HG02973 (cell line): ENCODE results near the gene SH3RF3.

Experiments
- ATAC-seq: cut with Tn5 transposase; IDR thresholded peaks from one replicate; pipeline ENCODE4 v1.9.1; 2021; ENCODE audit warnings: moderate library complexity; ENCODE audit not compliant: unreplicated experiment

SH3RF3 gene

GRCh38 chr2:109348190-109348589 is 219.2 kb downstream of the SH3RF3 start:
- no peak for ATAC-seq

GRCh38 chr2:109348671-109349502 is 219.9 kb downstream of the SH3RF3 start:
- no peak for ATAC-seq

- ATAC-seq = no peak
These were observed 220.8 kb downstream of the SH3RF3 start for GRCh38 chr2:109349503-109350465.

DNA sequence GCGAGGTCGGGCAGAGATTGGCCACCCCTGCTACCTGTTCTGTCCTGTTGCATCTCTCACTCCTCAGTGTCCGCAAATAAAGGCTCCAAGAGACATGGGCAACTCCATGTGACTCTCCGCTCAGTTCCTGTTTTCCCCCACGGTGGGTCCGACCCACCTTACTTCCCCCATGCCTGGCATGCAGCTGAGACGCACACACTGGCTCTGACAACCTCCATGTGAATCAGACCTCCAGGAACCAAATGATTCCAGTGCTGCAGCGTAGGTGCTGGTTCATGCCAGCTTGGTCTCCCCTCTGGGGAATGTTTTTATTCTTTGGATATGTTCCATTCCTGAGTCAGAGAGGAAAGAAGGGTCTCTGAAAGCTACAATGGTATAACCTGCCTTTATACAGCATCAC is 221.5 kb downstream of the SH3RF3 start:
- no peak for ATAC-seq

- no peak for ATAC-seq
These were observed 222.3 kb downstream of the SH3RF3 start for GRCh38 chr2:109351164-109351756.

- ATAC-seq = no peak
These were observed 223.3 kb downstream of the SH3RF3 start for GRCh38 chr2:109352056-109352897.

- ATAC-seq = no peak
These were observed 224.1 kb downstream of the SH3RF3 start for GRCh38 chr2:109352898-109353689.

DNA sequence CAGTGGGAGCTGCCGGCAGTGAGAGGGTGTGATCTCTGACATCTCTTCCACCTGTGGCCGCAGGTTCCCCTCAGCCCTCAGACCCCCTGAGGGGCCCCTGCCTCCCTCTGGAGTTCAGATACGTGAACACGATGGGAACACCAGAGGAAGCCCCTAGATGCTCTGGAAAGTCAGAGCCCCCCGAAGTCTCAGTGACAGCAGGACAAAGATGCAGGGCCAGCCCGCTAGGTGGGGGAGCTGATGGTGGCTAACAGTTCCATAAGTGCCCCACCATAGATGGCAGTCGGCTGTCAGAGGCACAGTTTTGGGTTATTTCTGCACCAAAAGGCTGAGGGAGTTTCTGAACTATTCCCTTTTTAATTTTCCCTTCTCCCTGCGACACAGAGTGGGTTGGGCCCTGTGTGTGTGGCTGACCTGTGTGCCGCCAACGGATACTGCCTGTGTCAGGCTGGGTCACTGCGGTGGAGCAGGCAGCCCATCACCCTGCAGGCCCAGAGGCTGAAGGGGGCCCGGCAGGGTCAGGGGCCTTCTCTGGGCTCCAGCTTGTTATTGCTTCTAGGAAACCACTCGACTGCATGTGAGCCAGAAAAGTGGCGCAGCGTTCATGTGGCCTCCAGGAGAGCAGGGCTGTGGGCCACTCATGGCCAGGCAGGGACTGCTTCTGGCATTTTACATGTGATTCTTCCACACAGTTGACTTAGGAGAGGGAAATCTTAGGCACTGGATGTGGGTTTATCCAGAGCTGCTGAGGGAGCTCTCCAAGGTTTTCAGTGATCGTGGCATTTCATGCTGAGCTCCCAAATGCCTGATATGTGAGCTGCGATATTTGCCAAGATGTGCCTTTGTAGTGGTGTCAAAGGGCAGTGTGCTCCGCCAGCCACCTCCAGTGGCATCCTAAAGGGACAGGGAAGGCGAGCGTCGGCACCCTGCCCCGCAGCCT is 225.1 kb downstream of the SH3RF3 start:
- no peak for ATAC-seq

DNA sequence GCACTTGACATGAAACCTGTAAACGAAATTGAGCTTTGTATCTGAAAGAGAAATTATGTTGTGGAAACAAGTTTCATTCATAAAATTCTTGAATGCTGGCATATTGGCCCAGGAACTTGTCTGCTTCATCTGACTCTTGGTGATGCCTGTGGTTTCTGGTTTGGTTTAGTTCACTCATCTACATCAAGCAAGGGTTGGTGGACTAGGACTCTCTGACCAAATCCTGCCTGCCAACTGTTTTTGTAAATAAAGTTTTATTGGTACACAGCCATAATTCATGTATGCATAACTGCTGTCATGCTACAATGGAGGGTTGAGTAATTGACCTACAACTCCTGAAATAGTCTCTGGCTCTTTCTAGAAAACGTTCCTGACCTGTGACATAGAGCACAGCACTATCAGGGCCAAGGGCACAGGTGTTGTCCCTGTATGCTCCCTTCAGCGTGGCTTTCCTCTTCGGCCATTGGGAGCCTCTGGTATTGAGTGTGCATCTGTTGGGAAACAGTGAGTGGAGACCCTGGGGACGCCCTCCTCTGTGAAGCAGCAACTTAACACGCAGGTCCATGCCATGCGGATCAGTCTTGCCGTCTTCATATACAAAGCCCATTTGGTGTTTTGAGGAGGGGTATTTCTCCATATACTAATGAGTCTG is 226.3 kb downstream of the SH3RF3 start:
- no peak for ATAC-seq

- ATAC-seq = no peak
These were observed 227.5 kb downstream of the SH3RF3 start for GRCh38 chr2:109356324-109357035.

DNA sequence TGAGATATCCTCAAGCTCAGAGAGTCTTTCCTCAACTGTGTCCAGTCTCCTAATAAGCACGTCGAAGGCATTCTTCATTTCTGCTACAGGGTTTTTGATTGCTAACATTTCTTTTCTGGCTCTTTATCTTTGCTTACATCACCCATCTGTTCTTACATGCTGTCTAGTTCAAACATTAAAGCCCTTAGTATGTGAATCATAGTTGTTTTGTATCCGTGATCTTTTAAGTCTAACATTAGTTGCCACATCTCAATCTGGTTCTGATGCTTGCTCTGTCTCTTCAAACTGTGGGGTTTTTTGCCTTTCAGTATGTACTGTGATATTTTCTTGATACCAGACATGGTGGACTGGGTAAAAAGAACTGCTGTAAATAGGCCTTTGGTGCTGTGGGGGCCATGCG is 235.2 kb downstream of the SH3RF3 start:
- ATAC-seq = no peak

DNA sequence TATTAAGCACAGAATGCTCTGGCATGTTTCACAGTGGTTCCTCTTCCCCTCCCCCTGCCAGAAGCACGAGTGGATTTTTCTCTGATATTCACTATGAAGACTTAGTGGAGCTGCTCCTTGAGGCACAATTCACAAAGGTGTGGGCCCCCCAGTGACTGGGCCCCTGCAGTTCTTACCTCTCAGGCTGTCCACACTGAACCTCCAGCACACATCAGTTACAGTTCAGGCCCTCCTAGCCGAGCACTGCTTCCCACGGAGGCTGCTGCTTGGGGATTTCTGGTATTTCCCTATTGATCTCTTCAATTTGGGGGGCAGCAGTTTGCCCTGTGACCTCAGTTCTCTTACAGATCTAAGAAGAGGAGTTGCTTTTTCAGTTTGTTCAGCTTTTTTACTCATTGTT is 236.1 kb downstream of the SH3RF3 start:
- ATAC-seq = no peak

- no peak for ATAC-seq
These were observed 238.7 kb downstream of the SH3RF3 start for GRCh38 chr2:109367683-109368082.

GRCh38 chr2:109368798-109369197 is 239.8 kb downstream of the SH3RF3 start:
- ATAC-seq = no peak

GRCh38 chr2:109369671-109370191 is 240.7 kb downstream of the SH3RF3 start:
- ATAC-seq = no peak

- ATAC-seq = no peak
These were observed 241.5 kb downstream of the SH3RF3 start for GRCh38 chr2:109370399-109371035.
